ENCODE data around the gene SOBP.

- TF ChIP-seq CTCF (IDR thresholded peaks at IDR 0.05) = no peak
- no peak for TF ChIP-seq POLR2A (IDR thresholded peaks at IDR 0.05)
Observed at GRCh38 chr6:107578642-107579341, 88.9 kb downstream of the SOBP start.

Measured in thyroid gland (tissue), 4 donors.